Retinal pigment epithelial cell (primary cell): ENCODE measurements around the gene MAP3K6.

Source experiments
- DNase-seq: peaks from one replicate; pipeline ENCODE4 v3.0.0-alpha.2; 2010; ENCODE audit warnings: low read depth
- H3K4me3 ChIP-seq: 2 replicates; pipeline ENCODE4 v1.5.1; 2011; ENCODE audit warnings: mild to moderate bottlenecking, low read length, control low read depth, moderate library complexity
- TF ChIP-seq, protein P1 (sequence below): conservative IDR thresholded peaks from 2 replicates; pipeline ENCODE4 v1.5.1; 2011; ENCODE audit warnings: low read depth, low read length, control low read depth, inconsistent platforms

MAP3K6 gene

DNA sequence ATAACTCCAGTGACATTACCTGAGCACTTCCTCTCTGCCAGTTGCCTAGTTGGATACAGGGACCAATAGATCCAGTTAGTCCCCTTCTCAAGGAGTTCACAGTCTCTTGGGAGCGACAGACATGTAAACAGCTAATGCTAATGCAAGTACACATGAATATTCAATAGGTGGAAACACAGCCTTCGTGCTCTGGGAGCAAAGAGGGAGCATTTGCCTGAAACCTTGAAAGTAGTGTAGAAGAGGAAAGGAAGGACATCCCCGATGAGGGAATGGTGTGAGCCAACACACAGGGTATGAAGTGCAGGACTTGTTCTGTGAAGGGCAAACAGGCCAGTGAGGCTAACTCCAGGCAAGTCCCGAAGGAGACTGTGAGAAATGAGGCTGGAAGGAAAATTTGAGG lies 48.6 kb downstream of the MAP3K6 start:
- no peak for DNase-seq
- no peak overlapping the region for H3K4me3 ChIP-seq
- TF ChIP-seq, protein P1, sequence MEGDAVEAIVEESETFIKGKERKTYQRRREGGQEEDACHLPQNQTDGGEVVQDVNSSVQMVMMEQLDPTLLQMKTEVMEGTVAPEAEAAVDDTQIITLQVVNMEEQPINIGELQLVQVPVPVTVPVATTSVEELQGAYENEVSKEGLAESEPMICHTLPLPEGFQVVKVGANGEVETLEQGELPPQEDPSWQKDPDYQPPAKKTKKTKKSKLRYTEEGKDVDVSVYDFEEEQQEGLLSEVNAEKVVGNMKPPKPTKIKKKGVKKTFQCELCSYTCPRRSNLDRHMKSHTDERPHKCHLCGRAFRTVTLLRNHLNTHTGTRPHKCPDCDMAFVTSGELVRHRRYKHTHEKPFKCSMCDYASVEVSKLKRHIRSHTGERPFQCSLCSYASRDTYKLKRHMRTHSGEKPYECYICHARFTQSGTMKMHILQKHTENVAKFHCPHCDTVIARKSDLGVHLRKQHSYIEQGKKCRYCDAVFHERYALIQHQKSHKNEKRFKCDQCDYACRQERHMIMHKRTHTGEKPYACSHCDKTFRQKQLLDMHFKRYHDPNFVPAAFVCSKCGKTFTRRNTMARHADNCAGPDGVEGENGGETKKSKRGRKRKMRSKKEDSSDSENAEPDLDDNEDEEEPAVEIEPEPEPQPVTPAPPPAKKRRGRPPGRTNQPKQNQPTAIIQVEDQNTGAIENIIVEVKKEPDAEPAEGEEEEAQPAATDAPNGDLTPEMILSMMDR, result no peak

DNA sequence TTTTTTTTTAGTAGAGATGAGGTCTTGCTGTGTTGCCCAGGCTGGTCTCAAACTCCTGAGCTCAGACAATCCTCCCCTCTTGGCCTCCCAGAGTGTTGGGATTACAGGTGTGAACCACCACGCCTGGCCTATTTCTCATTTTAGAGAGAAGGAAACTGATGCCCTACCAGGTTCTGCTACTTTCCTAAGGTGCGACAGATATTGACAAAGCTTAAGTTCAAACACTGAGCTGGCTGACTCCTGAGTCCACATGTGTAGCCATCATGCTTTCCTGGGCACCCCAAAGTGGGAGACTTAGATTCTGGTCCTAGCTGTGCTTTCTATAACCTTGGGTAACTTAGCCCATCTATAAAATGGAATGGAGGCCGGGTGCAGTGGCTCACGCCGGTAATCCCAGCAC lies 49.9 kb downstream of the MAP3K6 start:
- TF ChIP-seq, protein P1, result no peak
- H3K4me3 ChIP-seq, result no peak overlapping the region
- no peak for DNase-seq

DNA sequence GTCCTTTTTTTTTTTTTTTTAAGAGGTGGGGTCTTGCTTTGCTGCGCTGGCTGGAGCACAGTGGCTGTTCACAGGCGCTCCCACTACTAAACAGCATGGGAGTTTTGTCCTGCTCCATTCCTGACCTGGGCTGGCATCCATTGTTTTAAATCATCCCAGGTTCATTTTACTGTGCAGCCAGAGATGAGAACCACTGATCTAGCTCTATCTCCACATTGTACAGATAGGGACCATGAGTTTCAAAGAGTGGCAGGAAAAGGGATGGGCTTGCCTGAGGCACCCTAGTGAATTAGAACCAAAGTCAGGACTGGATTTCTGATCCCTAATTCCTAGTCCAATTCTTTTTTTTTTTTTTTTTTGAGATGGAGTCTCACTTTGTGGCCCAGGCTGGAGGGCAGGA lies 52.0 kb downstream of the MAP3K6 start:
- DNase-seq, result no peak
- no peak overlapping the region for H3K4me3 ChIP-seq
- TF ChIP-seq, protein P1, result no peak

DNA sequence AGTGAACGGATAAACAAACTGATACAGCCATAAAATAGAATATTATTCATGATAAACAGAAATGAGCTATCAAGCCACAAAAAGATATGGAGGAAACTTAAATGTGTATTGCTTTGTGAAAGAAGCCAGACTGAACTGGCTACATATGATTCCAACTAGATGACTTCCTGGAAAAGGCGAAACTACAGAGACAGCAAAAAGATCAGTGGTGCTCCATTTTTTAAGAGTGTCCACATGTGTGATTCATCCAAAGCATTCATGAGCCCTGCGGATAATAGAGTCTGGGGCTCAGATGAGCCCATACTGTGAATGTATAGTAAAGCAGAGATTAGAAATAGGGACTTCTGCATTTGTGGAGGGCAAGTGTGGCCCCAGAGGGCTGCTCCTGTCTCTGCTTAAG lies 52.6 kb downstream of the MAP3K6 start:
- no peak for DNase-seq
- H3K4me3 ChIP-seq, result no peak overlapping the region
- TF ChIP-seq, protein P1, result no peak

DNA sequence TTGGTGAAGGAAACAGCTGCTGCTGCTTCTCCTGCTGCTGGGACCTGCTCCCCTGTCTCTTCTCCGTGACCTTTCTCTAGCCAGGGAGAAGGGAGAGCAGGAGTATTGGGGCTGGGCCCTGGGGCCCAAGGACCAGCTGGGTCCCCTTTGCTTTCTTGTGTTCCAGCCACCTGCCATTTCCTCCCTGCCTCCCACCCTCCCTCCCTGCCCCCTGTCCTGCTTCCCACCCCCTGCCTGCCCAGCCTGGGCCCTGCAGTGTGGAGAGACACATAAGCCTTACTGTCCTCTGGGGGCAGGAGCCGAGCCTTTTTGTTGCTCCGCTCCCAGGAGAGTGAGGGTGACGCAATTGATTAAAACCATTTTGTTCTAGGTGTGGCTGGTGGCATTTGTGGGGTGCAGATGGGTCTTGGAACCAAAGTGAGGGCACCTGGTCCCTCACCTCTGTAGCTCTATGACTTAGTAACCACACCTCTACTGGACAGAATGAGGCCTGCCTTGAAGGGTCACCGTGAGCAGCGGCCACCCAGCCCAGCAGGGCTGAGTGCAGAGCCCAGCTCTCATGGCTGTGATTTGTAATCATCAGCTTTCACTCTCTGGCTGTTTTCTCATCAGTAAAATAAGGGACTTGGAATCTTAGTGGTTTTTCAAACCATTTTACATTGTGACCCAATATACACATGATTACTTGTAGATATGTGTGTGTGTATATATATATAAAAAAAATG lies 58.7 kb downstream of the MAP3K6 start:
- H3K4me3 ChIP-seq, result no peak overlapping the region
- no peak for DNase-seq
- TF ChIP-seq, protein P1, result no peak

DNA sequence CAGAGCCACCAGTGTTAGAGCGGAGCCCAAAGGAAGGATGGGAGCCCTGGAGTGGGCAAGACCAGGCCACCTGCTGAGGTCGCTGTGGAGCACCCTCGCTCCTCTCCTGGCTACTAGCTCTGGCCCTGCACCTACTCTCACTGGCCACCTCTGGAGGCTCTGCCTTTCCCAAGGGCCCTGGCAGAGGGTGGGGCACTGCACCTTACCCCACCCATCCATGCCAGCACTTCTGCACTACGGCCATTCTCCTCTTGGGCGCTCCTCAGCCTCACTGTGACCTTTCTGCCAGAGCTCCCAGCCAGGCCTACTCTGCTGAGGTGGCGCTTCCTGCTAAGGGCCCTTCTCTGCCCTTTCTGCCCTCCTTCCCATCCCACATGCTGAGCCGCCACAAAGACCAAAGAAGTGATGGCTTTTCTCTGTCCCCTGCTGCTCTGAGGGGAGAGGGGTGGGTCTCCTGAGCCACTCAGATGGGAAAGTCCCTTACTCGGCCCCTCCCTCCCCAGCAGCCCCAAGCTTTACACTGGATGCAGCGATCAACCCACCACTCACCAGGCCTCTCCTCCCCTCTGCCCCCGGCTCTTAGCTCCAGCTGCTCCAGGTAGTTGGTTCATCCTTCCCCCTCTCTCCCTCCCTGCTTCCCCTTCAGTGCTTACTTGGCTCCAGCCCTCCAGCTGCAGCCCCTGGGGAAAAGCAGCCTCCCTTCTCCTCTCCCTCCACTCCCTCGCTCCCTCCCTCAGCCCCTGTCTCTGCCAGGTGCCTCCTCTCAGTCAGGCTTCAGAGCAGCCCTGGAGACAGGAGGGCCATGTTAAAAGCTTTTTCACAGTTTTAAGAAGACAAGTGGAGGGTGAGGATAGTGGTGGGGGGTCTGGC lies 59.6 kb downstream of the MAP3K6 start:
- TF ChIP-seq, protein P1, result peak; percentile 38
- H3K4me3 ChIP-seq, result no peak overlapping the region
- DNase-seq, result no peak
